ENCODE data around the gene PAK6. TPM values are rescaled to one million over a fixed set of nuclear protein-coding genes. Genes with fewer than 3 reads are reported as not detected.
A peak's percentile ranks its signal among the peaks of the same experiment; 100 is the strongest.

PAK6 gene
- total RNA-seq, 1 experiment from 2014 or later = 30.4 TPM

- ChIA-PET CTCF (interaction anchor here (0.6 to 1.1 kb wide), 4 partner anchors 12 to 46 kb away, joined by 3 to 4 read pairs (median 3); no protein-coding TSS in a partner anchor), POLR2A (ENCODE audit: unreplicated experiment) (interaction anchor here (0.7 to 0.9 kb wide), 2 partner anchors 9 to 13 kb away, joined by 3 to 4 read pairs; no protein-coding TSS in a partner anchor)
- TF ChIP-seq CTCF (conservative IDR thresholded peaks at IDR 0.05; ENCODE audit: low read depth, low read length) = no peak
- TF ChIP-seq EZH2phosphoT487 (IDR thresholded peaks at IDR 0.05; ENCODE audit: borderline replicate concordance, low read length) = no peak
- TF ChIP-seq EZH2 (IDR thresholded peaks at IDR 0.05; ENCODE audit: low read length, unreplicated experiment) = no peak
- H3K9me3 ChIP-seq (ENCODE audit: low read length) = no peaks in the 10 kb centered on the region
- no peaks in the 10 kb centered on the region for H3K9me2 ChIP-seq (replicated peaks; ENCODE audit: low read length)
- H3K4me2 ChIP-seq (ENCODE audit: low read length) = peak overlapping the region; percentile 81
- peaks cover 14% of the 10 kb centered on the region for H3K4me1 ChIP-seq (ENCODE audit: insufficient read depth, low read length)
- intact Hi-C loops (cut with micrococcal nuclease) = no loop called here
- BruUV-seq (replicated peaks) = TSS peak; percentile 50
- H3F3A ChIP-seq (ENCODE audit: low read length, unreplicated experiment) = peaks cover 3% of the 10 kb centered on the region
- peaks cover 12% of the 10 kb centered on the region; the same call in 1 of the 2 replicates for H4K20me1 ChIP-seq (ENCODE audit: low read length)
- H3K4me3 ChIP-seq (ENCODE audit: low read length) = peak overlapping the region; percentile 84
- no peaks in the 10 kb centered on the region for H3K36me3 ChIP-seq (ENCODE audit: low read depth, low read length)
- DNase-seq = no peak
- peak overlapping the region; percentile 67; the same call in 1 of the 2 replicates for H3K9ac ChIP-seq (ENCODE audit: low read length)
- ATAC-seq = no peak
- peaks cover 23% of the 10 kb centered on the region for H3K79me2 ChIP-seq (ENCODE audit: low read length)
- no peak overlapping the region for H3K27ac ChIP-seq (ENCODE audit: low read length)
- no peaks in the 10 kb centered on the region for H3K27me3 ChIP-seq (ENCODE audit: low read length)
- no peak overlapping the region for H2AFZ ChIP-seq (ENCODE audit: low read length)
Observed at GRCh38 chr15:40325188-40325587, 86.3 kb downstream of the PAK6 start.

GRCh38 chr15:40325700-40326099 lies 86.8 kb downstream of the PAK6 start:
- BruUV-seq (replicated peaks) = no TSS peak
- H3K9me2 ChIP-seq (replicated peaks; ENCODE audit: low read length) = no peaks in the 10 kb centered on the region
- ATAC-seq (no peak), DNase-seq (no peak)
- peaks cover 23% of the 10 kb centered on the region for H3K79me2 ChIP-seq (ENCODE audit: low read length)
- H3K36me3 ChIP-seq (ENCODE audit: low read depth, low read length) = no peaks in the 10 kb centered on the region
- TF ChIP-seq EZH2 (IDR thresholded peaks at IDR 0.05; ENCODE audit: low read length, unreplicated experiment) = no peak
- TF ChIP-seq CTCF (conservative IDR thresholded peaks at IDR 0.05; ENCODE audit: low read depth, low read length) = no peak
- no peak for TF ChIP-seq EZH2phosphoT487 (IDR thresholded peaks at IDR 0.05; ENCODE audit: borderline replicate concordance, low read length)
- no peaks in the 10 kb centered on the region for H3K27me3 ChIP-seq (ENCODE audit: low read length)
- no peak overlapping the region for H3K27ac ChIP-seq (ENCODE audit: low read length)
- peaks cover 12% of the 10 kb centered on the region; the same call in 1 of the 2 replicates for H4K20me1 ChIP-seq (ENCODE audit: low read length)
- peak overlapping the region; percentile 81 for H3K4me2 ChIP-seq (ENCODE audit: low read length)
- POLR2A ChIA-PET (ENCODE audit: unreplicated experiment) = interaction anchor here (1.3 kb wide), 1 partner anchor 14 kb away, joined by 9 read pairs; no protein-coding TSS in a partner anchor
- H3F3A ChIP-seq (ENCODE audit: low read length, unreplicated experiment) = peaks cover 4% of the 10 kb centered on the region
- 0 out of 2 replicates have a peak overlapping the region, but pooled peaks have one; percentile 67 for H3K9ac ChIP-seq (ENCODE audit: low read length)
- no peaks in the 10 kb centered on the region for H3K9me3 ChIP-seq (ENCODE audit: low read length)
- CTCF ChIA-PET = interaction anchor here (0.8 kb wide), 1 partner anchor 42 kb away, joined by 3 read pairs; no protein-coding TSS in a partner anchor
- intact Hi-C loops (cut with micrococcal nuclease) = no loop called here
- H3K4me3 ChIP-seq (ENCODE audit: low read length) = peak overlapping the region; percentile 84
- no peak overlapping the region for H2AFZ ChIP-seq (ENCODE audit: low read length)
- peaks cover 14% of the 10 kb centered on the region for H3K4me1 ChIP-seq (ENCODE audit: insufficient read depth, low read length)

Other genes starting within 250 kb of the PAK6 start
- gene SRP14, start 199.9 kb upstream of the PAK6 start, total RNA-seq (2014; rRNA removed) = 362 and 378 TPM in 2 replicates
- 0.95 and 5.2 TPM in 2 replicates for gene BMF, start 130.2 kb upstream of the PAK6 start, total RNA-seq (2014; rRNA removed)
- gene BUB1B, start 78.0 kb upstream of the PAK6 start, total RNA-seq (2014; rRNA removed) = 73.0 and 96.4 TPM in 2 replicates
- gene ANKRD63, start 44.0 kb downstream of the PAK6 start, total RNA-seq (2014; rRNA removed) = 1.2 and 1.4 TPM in 2 replicates
- 1.3 and 3.2 TPM in 2 replicates for gene PLCB2, start 68.9 kb downstream of the PAK6 start, total RNA-seq (2014; rRNA removed)
- 22.1 and 32.1 TPM in 2 replicates for gene INAFM2, start 84.6 kb downstream of the PAK6 start, total RNA-seq (2014; rRNA removed)
- 56.1 and 101 TPM in 2 replicates for gene CCDC9B, start 101.9 kb downstream of the PAK6 start, total RNA-seq (2014; rRNA removed)
- gene PHGR1, start 112.0 kb downstream of the PAK6 start, total RNA-seq (2014; rRNA removed) = not detected in 2 replicates
- gene DISP2, start 119.2 kb downstream of the PAK6 start, total RNA-seq (2014; rRNA removed) = 0.87 and 2.7 TPM in 2 replicates
- 115 and 125 TPM in 2 replicates for gene KNSTRN, start 143.7 kb downstream of the PAK6 start, total RNA-seq (2014; rRNA removed)
- gene IVD, start 166.7 kb downstream of the PAK6 start, total RNA-seq (2014; rRNA removed) = 58.9 and 59.4 TPM in 2 replicates
- gene BAHD1, start 201.9 kb downstream of the PAK6 start, total RNA-seq (2014; rRNA removed) = 18.8 and 19.9 TPM in 2 replicates
- 12.2 and 13.0 TPM in 2 replicates for gene CHST14, start 231.9 kb downstream of the PAK6 start, total RNA-seq (2014; rRNA removed)